Keratinocyte (primary cell): ENCODE data around the gene CTAGE9.

Experiments used
- CTCF ChIP-seq, 3 experiments: IDR thresholded peaks in 1 of 3; conservative IDR thresholded peaks in 1 of 3; optimal IDR thresholded peaks in 1 of 3; 2 replicates in 2 of 3; 3 replicates in 1 of 3; pipeline versions ENCODE3 to v1.5.1; 2011; ENCODE audit warnings: low read length in 3 of 3, mild to moderate bottlenecking in 3 of 3, moderate library complexity in 2 of 3, control low read depth in 1 of 3, inconsistent platforms in 1 of 3; ENCODE audit not compliant: insufficient read depth in 2 of 3; ENCODE audit errors: extremely low read depth in 1 of 3
- EZH2 ChIP-seq: IDR thresholded peaks from one replicate; pipeline ENCODE4 v1.6.1; 2012; ENCODE audit warnings: inconsistent platforms, mild to moderate bottlenecking, low read length, moderate library complexity

DNA sequence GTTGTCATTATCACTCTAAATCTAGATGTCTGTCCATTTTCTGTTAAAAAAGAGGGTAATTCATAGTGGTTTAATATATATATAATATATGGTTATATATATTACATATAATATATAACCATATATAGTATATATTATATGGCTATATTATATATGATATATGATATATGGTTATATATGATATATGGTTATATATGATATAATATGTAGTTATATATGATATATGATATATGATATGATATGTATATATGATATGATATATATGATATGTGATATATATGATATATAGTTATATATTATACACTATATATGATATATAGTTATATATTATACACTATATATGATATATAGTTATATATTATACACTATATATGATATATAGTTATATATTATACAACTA, 18.2 kb downstream of the CTAGE9 start:
- TF ChIP-seq CTCF (optimal IDR thresholded peaks at IDR 0.05 in 1 of 3, IDR thresholded peaks at IDR 0.05 in 1 of 3, conservative IDR thresholded peaks at IDR 0.05 in 1 of 3; ENCODE audit: extremely low read depth in 1 of 3, insufficient read depth in 2 of 3, low read length in 3 of 3): no peak
- no peak for TF ChIP-seq EZH2
